Left renal pelvis (tissue), 4 donors: ENCODE measurements around the gene CMTM1. TPM values are rescaled to one million over a fixed set of nuclear protein-coding genes. Genes with fewer than 3 reads are reported as not detected.

Source experiments
- polyA plus RNA-seq, 4 donors: library from polyadenylated mRNA; unstranded; fragments of 120-200 nt; gene quantifications; one replicate each; pipeline ENCODE4 v1.2.1, GENCODE V29; 2013; ENCODE audit not compliant: insufficient read length in 4 of 4

The CMTM1 gene
- polyA plus RNA-seq, 4 donors: 5.2 to 9.8 (median 6.7) TPM

Other genes starting within 250 kb of the CMTM1 start
- 10 to 100 TPM; 49.6 to 65.2 (median 60.1) TPM for gene CDH5, start 199.7 kb upstream of the CMTM1 start, polyA plus RNA-seq
- gene BEAN1, start 139.1 kb upstream of the CMTM1 start, polyA plus RNA-seq: 1 to 10 TPM in 3 of 4 donors, under 1 TPM in 1; 0.66 to 2.9 (median 1.5) TPM
- 10 to 100 TPM; 31.7 to 44.6 (median 35.2) TPM for gene TK2, start 16.3 kb upstream of the CMTM1 start, polyA plus RNA-seq
- 10 to 100 TPM; 34.0 to 44.3 (median 39.7) TPM for gene CKLF, start 13.9 kb upstream of the CMTM1 start, polyA plus RNA-seq
- 1 to 10 TPM in 1 of 4 donors, under 1 TPM in 3; 0.42 to 1.0 (median 0.68) TPM for gene CMTM2, start 13.0 kb downstream of the CMTM1 start, polyA plus RNA-seq
- gene CMTM3, start 38.3 kb downstream of the CMTM1 start, polyA plus RNA-seq: 10 to 100 TPM; 61.2 to 84.7 (median 70.0) TPM
- 10 to 100 TPM; 21.0 to 67.0 (median 62.7) TPM for gene CMTM4, start 130.3 kb downstream of the CMTM1 start, polyA plus RNA-seq
- 100 to 1,000 TPM; 109 to 161 (median 128) TPM for gene DYNC1LI2, start 185.2 kb downstream of the CMTM1 start, polyA plus RNA-seq
- gene TERB1, start 235.1 kb downstream of the CMTM1 start, polyA plus RNA-seq: not detected